ENCODE data around the gene SCRT2.

DNA sequence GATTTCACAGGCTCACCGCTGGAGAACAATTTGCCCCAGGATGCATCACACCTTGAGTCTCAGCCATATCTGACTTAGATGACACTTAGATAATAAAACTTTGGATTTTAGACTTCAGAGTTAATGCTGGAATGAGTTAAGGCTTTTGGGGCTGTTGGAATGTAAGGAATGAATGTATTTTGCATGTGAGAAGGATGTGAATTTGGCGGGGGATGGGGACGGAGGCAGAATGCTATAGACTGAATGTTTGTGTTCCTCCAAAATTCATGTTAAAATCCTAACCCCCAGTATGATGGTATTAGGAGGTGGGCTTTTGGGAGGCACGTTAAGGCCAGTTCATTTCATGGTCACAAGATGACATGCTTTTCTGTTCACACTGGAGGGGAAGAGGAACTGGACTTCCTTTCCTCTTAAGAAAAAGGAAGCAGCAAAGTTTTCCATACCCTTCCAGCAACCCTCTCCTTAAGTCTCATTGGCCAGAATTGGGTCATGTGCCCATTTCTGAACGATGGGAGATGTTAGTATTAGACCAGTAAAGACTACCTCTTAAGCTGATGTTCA is 16.8 kb downstream of the SCRT2 start:
- TF ChIP-seq, protein P1, sequence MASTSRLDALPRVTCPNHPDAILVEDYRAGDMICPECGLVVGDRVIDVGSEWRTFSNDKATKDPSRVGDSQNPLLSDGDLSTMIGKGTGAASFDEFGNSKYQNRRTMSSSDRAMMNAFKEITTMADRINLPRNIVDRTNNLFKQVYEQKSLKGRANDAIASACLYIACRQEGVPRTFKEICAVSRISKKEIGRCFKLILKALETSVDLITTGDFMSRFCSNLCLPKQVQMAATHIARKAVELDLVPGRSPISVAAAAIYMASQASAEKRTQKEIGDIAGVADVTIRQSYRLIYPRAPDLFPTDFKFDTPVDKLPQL (IDR thresholded peaks at IDR 0.05; ENCODE audit: extremely low read depth, insufficient read length) = no peak
- TF ChIP-seq TAF15 (IDR thresholded peaks at IDR 0.05; ENCODE audit: low read depth, low read length) (no peak), POLR3A (IDR thresholded peaks at IDR 0.05; ENCODE audit: borderline replicate concordance, extremely low read depth, insufficient read depth, insufficient read length) (no peak), ZNF3 (CRISPR knock-in tag; IDR thresholded peaks at IDR 0.05) (no peak), HDGF (IDR thresholded peaks at IDR 0.05) (no peak), RFX5 (IDR thresholded peaks at IDR 0.05; ENCODE audit: low read depth, low read length) (no peak), POLR2AphosphoS2 (IDR thresholded peaks at IDR 0.05; ENCODE audit: low read length) (no peak), EP300 (IDR thresholded peaks at IDR 0.05; ENCODE audit: low read length) (no peak)

Measured in K562 (cell line).